ENCODE measurements around the gene SERINC4.

DNA sequence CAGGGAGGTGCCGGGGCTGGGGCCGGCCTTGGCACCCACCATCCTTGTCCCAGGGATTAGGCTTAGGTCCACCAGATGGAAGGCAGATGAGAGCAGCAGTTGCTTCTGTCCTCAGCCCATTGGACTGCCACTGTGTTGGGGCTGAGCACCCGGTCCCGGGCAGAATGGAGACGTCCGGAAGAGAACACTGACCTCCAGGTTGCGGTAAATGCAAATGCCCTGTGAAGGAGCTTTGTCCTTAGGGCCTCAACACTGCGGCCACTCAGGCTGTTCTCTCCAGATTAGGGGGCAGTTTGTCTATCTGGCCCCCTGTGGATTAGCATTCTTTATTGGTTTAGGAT is at the start of gene SERINC4:
- no peak for TF ChIP-seq ZNF274 (IDR thresholded peaks at IDR 0.05; ENCODE audit: low read depth, low read length)
- no peak for TF ChIP-seq YY1 (IDR thresholded peaks at IDR 0.05; ENCODE audit: insufficient read depth, insufficient read length)
